Endothelial cell of umbilical vein (primary cell): Measurements from ENCODE around the gene SPRED3. TPM values are rescaled to one million over a fixed set of nuclear protein-coding genes. Genes with fewer than 3 reads are reported as not detected.

Experiments used
- BruUV-seq: library from RNA; stranded (reverse); fragments of 400-500 nt; replicated peaks from 2 replicates; lab custom pipeline; 2021; lab: Mats Ljungman, UMichigan
- CTCF ChIA-PET: fragments of 300-600, 350-600 bp; sonication (Branson Sonifier 250); formaldehyde crosslinking; loops from one replicate; lab custom pipeline; 2021; ENCODE audit warnings: antibody characterized with exemption, inconsistent platforms; lab: Charles Lee
- POLR2A ChIA-PET: fragments of 300-600, 350-600 bp; sonication (Branson Sonifier 250); formaldehyde crosslinking; loops from one replicate; lab custom pipeline; 2021; ENCODE audit warnings: antibody characterized with exemption, inconsistent platforms; lab: Charles Lee
- DNase-seq: peaks from one replicate; pipeline ENCODE4 v3.0.0-alpha.2; 2011; ENCODE audit warnings: low read depth, low spot score
- FAIRE-seq: peaks from 2 replicates; lab custom pipeline; 2011; peaks lifted over from hg19 to GRCh38; lab: Jason Lieb, UNC
- H2AFZ ChIP-seq: 2 replicates; pipeline ENCODE4 v1.6.0; 2012; ENCODE audit warnings: low read depth, low read length, control low read depth, inconsistent platforms
- H3K27ac ChIP-seq: 2 replicates; pipeline ENCODE4 v1.5.1; 2011; ENCODE audit warnings: low read depth, mild to moderate bottlenecking, control low read depth, low read length, moderate library complexity; ENCODE audit not compliant: insufficient read depth
- H3K27me3 ChIP-seq, 2 experiments: 2 replicates each; pipeline versions ENCODE4 v1.6.0 to v1.6.1; 2011; ENCODE audit warnings: low read length in 2 of 2, mixed read lengths in 1 of 2; ENCODE audit not compliant: control insufficient read depth in 2 of 2, insufficient read depth in 2 of 2
- H3K36me3 ChIP-seq, 2 experiments: 2 replicates in 1 of 2; 3 replicates in 1 of 2; pipeline ENCODE4 v1.5.1; 2011; ENCODE audit warnings: low read length in 2 of 2, mild to moderate bottlenecking in 1 of 2, moderate library complexity in 1 of 2; ENCODE audit not compliant: control insufficient read depth in 2 of 2, insufficient read depth in 2 of 2; ENCODE audit errors: extremely low read depth in 1 of 2
- H3K4me1 ChIP-seq: 3 replicates; pipeline ENCODE4 v1.5.1; 2011; ENCODE audit warnings: mild to moderate bottlenecking, low read length; ENCODE audit not compliant: control insufficient read depth, insufficient read depth; ENCODE audit errors: extremely low read depth
- H3K4me2 ChIP-seq: 2 replicates; pipeline ENCODE4 v1.6.1; 2011; ENCODE audit warnings: low read length, control low read depth, mixed read lengths; ENCODE audit not compliant: insufficient read depth
- H3K4me3 ChIP-seq, 3 experiments: fragments of 200-600 bp in 1 of 3; sonication (generic), shearing (Covaris generic) in 1 of 3; replicated peaks in 1 of 3; 2 replicates each; pipeline ENCODE4 v1.5.1; 2011 to 2016; ENCODE audit warnings: control low read depth in 3 of 3, low read length in 3 of 3, mild to moderate bottlenecking in 2 of 3, inconsistent platforms in 1 of 3, low read depth in 1 of 3, moderate library complexity in 1 of 3; ENCODE audit not compliant: insufficient read depth in 1 of 3
- H3K79me2 ChIP-seq: 2 replicates; pipeline ENCODE4 v1.6.0; 2012; ENCODE audit warnings: low read length, inconsistent platforms; ENCODE audit not compliant: control insufficient read depth, insufficient read depth
- H3K9ac ChIP-seq: replicated peaks from 2 replicates; pipeline ENCODE3; 2011; ENCODE audit warnings: low read length, control low read depth; ENCODE audit not compliant: insufficient read depth; ENCODE audit errors: extremely low read depth
- H3K9me1 ChIP-seq: replicated peaks from 3 replicates; pipeline ENCODE4 v1.6.0; 2011; ENCODE audit warnings: mild to moderate bottlenecking, low read length; ENCODE audit not compliant: control insufficient read depth, insufficient read depth; ENCODE audit errors: extremely low read depth
- H3K9me3 ChIP-seq: replicated peaks from 2 replicates; pipeline ENCODE4 v1.5.1; 2012; ENCODE audit warnings: low read length, inconsistent platforms; ENCODE audit not compliant: control insufficient read depth, insufficient read depth
- H4K20me1 ChIP-seq: replicated peaks from 2 replicates; pipeline ENCODE3; 2011; ENCODE audit warnings: mild to moderate bottlenecking, low read length; ENCODE audit not compliant: control insufficient read depth, insufficient read depth; ENCODE audit errors: extremely low read depth
- CTCF ChIP-seq, 2 donors: IDR thresholded peaks; 1 replicate in 1 of 2; 2 replicates in 1 of 2; pipeline ENCODE4 v1.5.1; 2011; ENCODE audit warnings: low read length in 2 of 2, mild to moderate bottlenecking in 2 of 2, moderate library complexity in 2 of 2, control low read depth in 1 of 2, inconsistent platforms in 1 of 2, low read depth in 1 of 2; ENCODE audit not compliant: insufficient read depth in 1 of 2; ENCODE audit errors: extremely low read depth in 1 of 2
- EZH2 ChIP-seq: IDR thresholded peaks from 2 replicates; pipeline ENCODE4 v1.6.1; 2012; ENCODE audit warnings: borderline replicate concordance, low read depth, mild to moderate bottlenecking, moderate library complexity, low read length, inconsistent platforms; ENCODE audit not compliant: severe bottlenecking
- FOS ChIP-seq: IDR thresholded peaks from 2 replicates; pipeline ENCODE4 v1.6.1; 2011; ENCODE audit warnings: mild to moderate bottlenecking, low read length, moderate library complexity, borderline replicate concordance; ENCODE audit not compliant: insufficient read depth
- GATA2 ChIP-seq: IDR thresholded peaks from 2 replicates; pipeline ENCODE4 v1.7.0; 2011; ENCODE audit warnings: low read depth, mild to moderate bottlenecking, moderate library complexity, mixed read lengths, low read length; ENCODE audit not compliant: insufficient read length, insufficient read depth
- JUN ChIP-seq: IDR thresholded peaks from 2 replicates; pipeline ENCODE4 v1.6.1; 2011; ENCODE audit warnings: borderline replicate concordance, low read depth; ENCODE audit not compliant: insufficient read length, insufficient read depth
- MAX ChIP-seq: IDR thresholded peaks from 2 replicates; pipeline ENCODE4 v1.6.1; 2011; ENCODE audit not compliant: insufficient read depth, insufficient read length
- MYC ChIP-seq: IDR thresholded peaks from one replicate; pipeline ENCODE4 v1.6.1; 2011; ENCODE audit warnings: mild to moderate bottlenecking, low read depth, low read length
- POLR2A ChIP-seq: IDR thresholded peaks from 2 replicates; pipeline ENCODE4 v1.6.1; 2012; ENCODE audit warnings: low read depth, mild to moderate bottlenecking, control low read depth, low read length
- POLR2AphosphoS5 ChIP-seq: IDR thresholded peaks from 2 replicates; pipeline ENCODE4 v1.6.1; 2012; ENCODE audit warnings: low read depth, mild to moderate bottlenecking, control low read depth, low read length, moderate library complexity; ENCODE audit not compliant: insufficient read depth
- dilution Hi-C: fragments of 300-500 bp; cut with MboI; formaldehyde crosslinking; loops from one replicate; pipeline ENCODE4 v1.15.0; 2019; ENCODE audit warnings: low sequenced_read_pairs; ENCODE audit not compliant: extremely low pct_ligation_motif_present
- intact Hi-C: fragments of 100-400 bp; cut with micrococcal nuclease; formaldehyde crosslinking; loops from one replicate; pipeline ENCODE4 v1.10.0; 2022
- polyA plus RNA-seq, 4 experiments: library from polyadenylated mRNA; depleted of rRNA in 3 of 4; stranded (reverse) in 3 of 4; unstranded in 1 of 4; fragments of >200 nt; gene quantifications; 2 replicates each; pipeline versions ENCODE4 v1.2.1 to v1.2.3, GENCODE V29; 2011 to 2012; ENCODE audit warnings: missing spikeins in 1 of 4
- total RNA-seq: library from RNA; stranded (reverse); gene quantifications from 2 replicates; pipeline ENCODE4 v1.2.3, GENCODE V29; 2021

SPRED3 gene
- total and polyA plus RNA-seq, 2 donors (not counting 3 experiments of a cell fraction or from before 2014, with no cell fraction given), result 5.7 to 15.7 TPM

GRCh38 chr19:38373907-38374331 is 14.6 kb upstream of the SPRED3 start:
- H3K27ac ChIP-seq, result peak overlapping the region; percentile 54
- dilution Hi-C loops, result no loop called here

More at GRCh38 chr19:38373907-38374331, 14.6 kb upstream of the SPRED3 start:
- no peak for TF ChIP-seq POLR2AphosphoS5
- no peak for TF ChIP-seq MYC
- TF ChIP-seq POLR2A, result no peak
- no peak for TF ChIP-seq EZH2
- no peak for TF ChIP-seq FOS
- TF ChIP-seq JUN, result no peak
- no peak for TF ChIP-seq GATA2
- TF ChIP-seq CTCF (IDR thresholded peaks at IDR 0.05; ENCODE audit: extremely low read depth in 1 of 2, insufficient read depth in 1 of 2, low read depth in 1 of 2, low read length in 2 of 2), result no peak
- no peak for TF ChIP-seq MAX
- TSS peak; percentile 69 for BruUV-seq
- Histone ChIP-seq H3K36me3 (peaks cover 0 to 9% of the 10 kb centered on the region in 2 experiments), H3K27me3 (peaks cover 4 to 6% of the 10 kb centered on the region in 2 experiments), H2AFZ (peak overlapping the region; percentile 98), H3K4me3 (peak overlapping the region; percentile 24 to 61 (median 46)), H3K79me2 (peaks cover 27% of the 10 kb centered on the region), H3K4me1 (peaks cover 14% of the 10 kb centered on the region), H3K9me3 (no peaks in the 10 kb centered on the region), H3K9ac (peak overlapping the region; percentile 59), H3K4me2 (peak overlapping the region; percentile 86), H4K20me1 (no peaks in the 10 kb centered on the region), H3K9me1 (no peaks in the 10 kb centered on the region)
- CTCF ChIA-PET, result interaction anchor here (0.6 to 1.8 kb wide), 19 partner anchors 11 to 557 kb away, joined by 3 to 20 read pairs (median 4); partner anchors contain the start of genes CATSPERG, FAM98C, GGN and MRPS12
- no peak for FAIRE-seq
- no peak for DNase-seq
- POLR2A ChIA-PET, result interaction anchor here (0.9 to 1.9 kb wide), 5 partner anchors 12 to 38 kb away, joined by 3 to 39 read pairs (median 9); partner anchors contain the start of genes CATSPERG, FAM98C, GGN and SPRED3
- intact Hi-C loops, result loop anchor here (1.0 to 2.0 kb wide), 5 partner anchors 12 to 130 kb away; partner anchors contain the start of genes CATSPERG, FAM98C, GGN and SPRED3
